Measurements from ENCODE around the gene MED12. TPM values are rescaled to one million over a fixed set of nuclear protein-coding genes. Genes with fewer than 3 reads are reported as not detected.

The MED12 gene
- total and polyA plus RNA-seq, 2 of the 8 experiments (the other 6 are each of a cell fraction or from before 2014, with no cell fraction given) = 19.4 to 48.9 TPM

DNA sequence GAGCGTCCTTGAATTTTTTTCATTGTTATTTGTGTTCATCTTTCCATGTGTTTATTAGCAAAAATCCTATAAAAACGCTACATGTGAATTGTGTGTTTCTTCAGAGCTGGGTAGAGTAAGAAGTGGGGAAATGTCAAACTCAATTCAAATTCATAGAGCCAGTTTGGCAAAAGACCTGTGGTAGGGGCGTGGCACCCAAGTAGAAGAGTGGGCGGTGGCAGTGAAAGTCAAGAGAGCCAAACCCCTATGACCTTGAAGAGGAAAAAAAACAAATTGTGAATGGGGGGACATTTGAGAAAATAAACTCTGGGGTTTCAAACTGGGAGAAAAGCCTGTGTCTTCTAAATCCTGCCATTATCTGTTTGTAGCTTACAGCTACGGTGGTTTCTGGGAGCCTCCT lies 27.1 kb upstream of the MED12 start:
- Histone ChIP-seq H3K14ac (ENCODE audit: insufficient read length) (no peak overlapping the region), H3K9me3 (ENCODE audit: insufficient read depth in 2 of 2, low read depth in 1 of 2, low read length in 1 of 2) (no peaks in the 10 kb centered on the region), H2AK5ac (ENCODE audit: low read depth, low read length) (no peak overlapping the region), H2BK20ac (ENCODE audit: low read length) (no peak overlapping the region), H3K18ac (ENCODE audit: extremely low read depth, low read length) (no peak overlapping the region), H4K8ac (ENCODE audit: extremely low read depth, insufficient read depth, low read length) (no peak overlapping the region), H3K56ac (replicated peaks; ENCODE audit: insufficient read length, low read depth, low read length) (no peak overlapping the region), H2BK5ac (ENCODE audit: low read depth, low read length) (no peak overlapping the region), H3K23me2 (ENCODE audit: low read depth, low read length) (peaks cover 2% of the 10 kb centered on the region; the same call in 1 of the 2 replicates), H3K23ac (ENCODE audit: insufficient read length) (no peak overlapping the region), H4K5ac (ENCODE audit: insufficient read length, low read depth, low read length) (no peak overlapping the region), H4K91ac (replicated peaks; ENCODE audit: insufficient read length, low read length) (no peak overlapping the region), H3K4ac (replicated peaks; ENCODE audit: insufficient read length, low read depth, low read length) (no peak overlapping the region), H2BK15ac (ENCODE audit: low read length) (no peak overlapping the region), H4K20me1 (replicated peaks in 1 of 2; ENCODE audit: control insufficient read depth in 1 of 2, insufficient read depth in 2 of 2, low read length in 2 of 2) (no peaks in the 10 kb centered on the region), H3K4me1 (replicated peaks in 1 of 4; ENCODE audit: control insufficient read depth in 3 of 4, insufficient read depth in 4 of 4, low read length in 3 of 4) (peaks cover 0 to 4% (median 1%) of the 10 kb centered on the region in 4 experiments; a peak in 4 of 7 replicates), H3K9ac (replicated peaks in 1 of 4; ENCODE audit: extremely low read depth in 1 of 4, low read depth in 3 of 4, low read length in 3 of 4) (no peak overlapping the region), H3K4me3 (ENCODE audit: extremely low read depth in 1 of 4, insufficient read depth in 2 of 4, low read depth in 3 of 4, low read length in 4 of 4) (no peak overlapping the region), H3K27me3 (replicated peaks in 1 of 4; ENCODE audit: control insufficient read depth in 3 of 4, extremely low read depth in 1 of 4, insufficient read depth in 3 of 4, low read length in 3 of 4) (no peaks in the 10 kb centered on the region), H3K27ac (ENCODE audit: low read depth, low read length) (no peak overlapping the region), H3K4me2 (ENCODE audit: insufficient read depth in 1 of 2, low read depth in 2 of 2, low read length in 2 of 2) (no peak overlapping the region), H3K79me2 (ENCODE audit: control insufficient read depth in 1 of 2, insufficient read depth in 2 of 2, low read length in 2 of 2) (no peaks in the 10 kb centered on the region), H2BK12ac (ENCODE audit: low read depth, low read length) (no peak overlapping the region), H3K36me3 (ENCODE audit: control insufficient read depth in 2 of 4, insufficient read depth in 4 of 4, low read length in 3 of 4) (no peaks in the 10 kb centered on the region), H3K79me1 (ENCODE audit: low read depth, low read length) (no peaks in the 10 kb centered on the region), H2AFZ (ENCODE audit: low read length) (no peak overlapping the region), H2BK120ac (replicated peaks; ENCODE audit: low read depth, low read length) (no peak overlapping the region)
- TF ChIP-seq HDAC2 (IDR thresholded peaks at IDR 0.05; ENCODE audit: borderline replicate concordance in 1 of 2, low read depth in 2 of 2, low read length in 2 of 2) = no peak
- no peak for TF ChIP-seq SRF (IDR thresholded peaks at IDR 0.05; ENCODE audit: low read depth, low read length)
- TF ChIP-seq, protein P1, sequence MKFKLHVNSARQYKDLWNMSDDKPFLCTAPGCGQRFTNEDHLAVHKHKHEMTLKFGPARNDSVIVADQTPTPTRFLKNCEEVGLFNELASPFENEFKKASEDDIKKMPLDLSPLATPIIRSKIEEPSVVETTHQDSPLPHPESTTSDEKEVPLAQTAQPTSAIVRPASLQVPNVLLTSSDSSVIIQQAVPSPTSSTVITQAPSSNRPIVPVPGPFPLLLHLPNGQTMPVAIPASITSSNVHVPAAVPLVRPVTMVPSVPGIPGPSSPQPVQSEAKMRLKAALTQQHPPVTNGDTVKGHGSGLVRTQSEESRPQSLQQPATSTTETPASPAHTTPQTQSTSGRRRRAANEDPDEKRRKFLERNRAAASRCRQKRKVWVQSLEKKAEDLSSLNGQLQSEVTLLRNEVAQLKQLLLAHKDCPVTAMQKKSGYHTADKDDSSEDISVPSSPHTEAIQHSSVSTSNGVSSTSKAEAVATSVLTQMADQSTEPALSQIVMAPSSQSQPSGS (IDR thresholded peaks at IDR 0.05; ENCODE audit: low read length) = no peak
- TF ChIP-seq BCL11A (IDR thresholded peaks at IDR 0.05; ENCODE audit: low read depth in 2 of 2, low read length in 2 of 2) = no peak
- no peak for TF ChIP-seq CBX5 (IDR thresholded peaks at IDR 0.05; ENCODE audit: low read depth, low read length)
- CTCF ChIA-PET (ENCODE audit: partially characterized antibody) = interaction anchor here (1.5 kb wide), 1 partner anchor 23 kb away, joined by 3 read pairs; the partner anchor contains the start of gene SNX12
- FAIRE-seq = no peak
- 88% methylated on average over 5 of the region's 5 CpGs; no CpG with 5 or more reads in 1 of the 2 experiments for WGBS, 2 experiments (ENCODE audit: extremely low coverage in 1 of 2, insufficient coverage in 1 of 2, insufficient read length in 1 of 2, insufficient replicate concordance in 2 of 2, low coverage in 1 of 2, low lambda C conversion rate in 2 of 2, missing lambda C conversion rate in 1 of 2)
- no peak for DNase-seq (ENCODE audit: low read depth in 1 of 2, low spot score in 2 of 2)
- POLR2A ChIA-PET (ENCODE audit: partially characterized antibody) = no interaction called here

Data from H1 (cell line).